NCI-H2081 (cell line): ENCODE measurements around the gene CRYL1.

Experiments
- DNase-seq, 2 experiments: peaks; one replicate each; lab custom pipeline; 2025; lab: John Stamatoyannopoulos, UW

Gene CRYL1

DNA sequence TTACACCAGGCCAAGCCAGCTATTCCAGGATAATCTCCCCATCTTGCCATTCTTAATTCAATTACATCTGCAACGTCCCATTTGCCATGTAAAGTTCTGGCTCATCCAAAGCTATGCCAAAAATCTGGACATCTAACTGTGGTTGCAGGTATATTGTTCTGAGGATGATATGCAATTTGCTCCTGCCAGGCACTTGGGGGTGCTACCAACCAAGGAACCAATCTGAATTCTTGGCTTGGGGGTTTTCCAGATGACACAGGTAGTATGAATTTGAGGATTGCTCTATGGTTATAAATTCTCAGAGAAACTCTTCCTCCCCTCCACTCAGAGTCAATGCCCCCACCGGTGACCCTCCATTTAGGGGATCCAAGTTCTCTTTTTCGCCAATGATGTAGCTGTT lies 33.0 kb downstream of the CRYL1 start:
- peak; percentile 5 for DNase-seq

DNA sequence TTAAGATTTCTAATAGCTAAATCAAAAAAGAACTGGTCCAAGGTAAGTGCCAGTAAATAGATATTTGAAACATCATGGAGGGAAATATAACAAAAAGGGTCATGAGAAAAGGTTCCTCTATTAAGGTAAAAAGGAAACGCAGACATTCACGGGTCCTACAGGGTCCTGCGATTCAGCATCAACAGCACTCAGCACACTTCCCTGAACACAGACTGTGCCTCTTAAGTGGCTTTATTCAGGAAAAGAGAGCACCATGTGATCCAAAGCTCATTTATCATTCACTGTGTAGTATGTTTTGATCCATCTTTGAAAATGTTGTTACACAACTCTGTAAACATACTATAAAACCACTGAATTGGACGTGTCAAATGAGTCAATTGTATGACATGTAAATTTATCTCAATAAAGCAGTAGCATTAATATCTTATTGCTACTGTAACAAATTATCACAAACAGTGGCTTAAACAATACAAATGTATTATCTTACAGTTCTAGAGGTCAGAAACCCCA lies 33.7 kb downstream of the CRYL1 start:
- no peak for DNase-seq

DNA sequence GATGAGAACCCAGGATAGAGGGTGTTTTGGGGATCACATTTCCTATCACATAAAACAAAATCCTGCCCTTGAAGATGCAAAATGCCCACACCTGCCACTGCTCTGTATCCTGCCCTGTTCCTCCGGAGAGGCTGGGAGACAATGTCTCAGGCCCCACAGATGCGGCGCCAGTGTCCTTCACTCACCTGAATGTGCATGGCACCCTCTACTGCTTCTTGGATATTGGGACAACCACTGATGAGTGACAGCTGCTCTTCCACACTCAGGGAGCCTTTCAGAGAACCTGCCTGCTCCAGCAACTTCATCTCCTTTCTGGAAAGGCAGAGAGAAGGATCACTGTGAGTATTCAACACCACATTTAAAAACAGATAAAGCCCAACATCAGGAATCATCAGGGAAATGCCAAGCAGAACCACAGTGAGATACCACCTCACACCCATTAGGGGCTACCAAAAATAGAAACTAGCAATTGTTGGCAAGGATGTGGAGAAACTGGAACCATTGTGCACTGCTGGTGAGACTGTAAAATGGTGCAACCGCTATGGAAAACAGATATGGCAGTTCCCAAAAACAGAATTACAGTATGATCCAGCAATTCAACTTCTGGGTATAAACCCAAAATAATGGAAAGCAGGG lies 36.4 kb downstream of the CRYL1 start:
- DNase-seq, result no peak

DNA sequence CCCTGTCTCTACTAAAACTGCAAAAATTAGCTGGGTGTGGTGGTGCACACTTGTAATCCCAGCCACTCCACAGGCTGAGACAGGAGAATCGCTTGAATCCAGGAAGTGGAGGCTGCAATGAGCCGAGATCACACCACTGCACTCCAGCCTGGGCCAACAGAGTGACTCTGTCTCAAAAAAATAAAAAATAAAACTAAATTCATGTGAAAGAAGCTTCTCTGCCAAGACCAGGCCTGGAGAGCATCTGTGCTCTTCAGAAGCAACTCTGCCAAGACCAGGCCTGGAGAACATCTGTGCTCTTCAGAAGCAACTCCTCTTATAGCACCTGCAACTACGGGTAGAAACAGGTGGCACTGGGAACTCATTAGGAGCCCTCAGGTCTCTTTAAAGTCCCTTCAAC lies 37.7 kb downstream of the CRYL1 start:
- no peak for DNase-seq

DNA sequence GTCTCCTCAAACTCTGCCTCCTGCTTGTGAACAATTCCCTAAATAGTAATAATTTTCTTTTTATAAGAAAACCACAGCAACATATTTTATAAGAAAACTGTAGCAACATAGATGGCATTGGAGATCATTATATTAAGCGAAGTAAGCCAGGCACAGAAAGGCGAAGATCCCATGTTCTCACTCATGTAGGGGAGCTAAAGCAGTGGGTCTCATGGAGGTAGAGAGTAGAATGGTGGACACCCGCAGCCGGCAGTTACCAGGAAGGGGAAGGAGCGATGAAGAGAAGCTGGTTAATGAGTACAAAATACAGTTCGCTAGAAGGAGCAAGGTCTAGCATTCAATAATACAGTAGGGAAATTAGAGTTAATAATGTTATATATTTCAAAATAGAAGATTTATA lies 42.9 kb downstream of the CRYL1 start:
- DNase-seq, result no peak

DNA sequence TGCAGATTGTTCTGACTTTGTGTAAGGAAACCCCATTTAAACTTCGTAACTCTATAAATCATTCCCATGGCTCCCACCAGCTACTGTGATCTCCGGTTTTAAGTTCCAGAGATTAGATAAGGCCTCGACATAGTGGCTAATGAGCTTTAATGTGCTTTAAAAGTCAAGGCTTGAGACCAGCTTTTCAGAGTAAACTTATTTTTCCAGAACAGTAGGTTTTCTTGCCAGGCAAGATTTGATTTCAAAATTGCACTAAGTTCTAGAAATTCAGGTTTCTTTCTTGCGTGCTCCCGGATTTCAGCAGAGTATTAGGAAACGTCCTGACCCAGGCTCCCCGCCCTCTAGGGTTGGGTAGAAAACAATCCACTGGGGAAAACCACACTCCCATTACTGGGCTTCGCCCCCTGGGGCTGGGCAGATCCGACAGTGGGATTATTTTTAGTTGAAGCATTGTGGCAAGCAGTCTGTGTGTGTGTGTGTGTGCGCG lies 43.3 kb downstream of the CRYL1 start:
- DNase-seq, result no peak

DNA sequence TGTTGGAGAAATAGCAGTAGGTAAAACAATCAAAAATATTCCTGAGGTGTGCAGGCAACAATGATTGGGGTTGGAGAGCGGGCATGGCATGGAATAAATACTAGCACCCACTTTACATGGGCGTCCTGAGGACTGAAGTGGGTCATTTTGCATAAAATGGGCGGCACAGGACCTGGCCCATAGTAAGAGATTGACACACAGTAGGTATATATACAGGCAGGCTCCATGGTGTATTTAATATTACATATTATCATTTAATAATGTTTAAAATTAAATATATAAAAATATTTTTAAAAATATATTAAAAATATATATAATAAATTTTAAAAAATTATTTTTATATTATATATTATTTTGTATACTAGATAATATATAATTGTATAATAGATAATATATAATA lies 48.3 kb downstream of the CRYL1 start:
- no peak for DNase-seq

DNA sequence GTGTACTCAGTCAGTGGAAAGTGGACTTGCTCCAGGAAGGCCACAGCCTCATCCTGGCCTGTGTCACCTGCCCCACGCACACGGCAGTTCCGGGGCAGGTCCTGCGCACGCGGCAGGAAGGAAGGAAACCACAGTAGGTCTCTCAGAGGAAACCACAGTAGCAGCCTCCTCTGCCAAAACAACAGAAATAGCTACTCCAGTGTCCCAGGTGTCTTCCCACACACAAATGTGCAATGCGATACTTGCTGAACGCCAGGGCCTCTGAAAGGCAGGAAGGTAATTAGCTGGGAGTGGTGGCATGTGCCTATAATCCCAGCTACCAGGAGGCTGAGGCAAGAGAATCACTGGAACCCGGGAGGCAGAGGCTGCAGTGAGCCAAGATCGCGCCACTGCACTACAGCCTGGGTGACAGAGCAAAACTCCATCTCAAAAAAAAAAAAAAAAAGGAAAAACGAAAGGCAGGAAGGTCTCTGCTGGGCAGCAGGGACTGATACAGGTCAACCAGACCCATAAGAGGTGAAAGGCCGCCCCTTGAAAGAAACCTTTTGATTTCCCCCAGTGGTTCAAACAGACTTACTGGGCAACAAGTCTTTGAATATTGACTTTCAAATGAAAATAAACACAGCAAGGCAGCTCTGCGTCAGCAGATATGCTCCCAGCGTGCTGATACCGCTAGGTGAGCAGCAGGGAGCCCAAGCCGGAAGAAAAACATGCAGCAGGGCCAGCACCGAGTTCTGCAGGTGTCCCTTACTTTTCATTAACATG lies 49.5 kb downstream of the CRYL1 start:
- no peak for DNase-seq

DNA sequence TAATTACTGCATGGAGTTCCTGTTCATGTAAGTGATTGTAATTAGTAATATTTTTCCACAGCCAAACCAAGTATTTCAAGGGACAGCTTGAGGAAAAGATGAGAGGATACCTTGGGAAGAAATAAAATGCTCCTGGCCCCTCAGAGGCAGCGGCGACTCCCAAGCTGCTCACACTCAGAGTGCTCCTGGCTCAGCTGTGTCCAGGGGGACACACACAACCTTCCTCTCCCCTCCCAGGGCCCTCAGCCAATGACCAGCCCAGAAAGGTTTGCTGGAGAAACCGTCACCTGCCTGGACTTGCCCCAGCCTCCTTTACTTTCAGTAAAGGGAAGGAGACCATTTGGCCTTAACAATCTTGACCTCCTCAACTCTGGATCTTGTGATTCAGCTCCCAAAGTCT lies 51.1 kb downstream of the CRYL1 start:
- no peak for DNase-seq

DNA sequence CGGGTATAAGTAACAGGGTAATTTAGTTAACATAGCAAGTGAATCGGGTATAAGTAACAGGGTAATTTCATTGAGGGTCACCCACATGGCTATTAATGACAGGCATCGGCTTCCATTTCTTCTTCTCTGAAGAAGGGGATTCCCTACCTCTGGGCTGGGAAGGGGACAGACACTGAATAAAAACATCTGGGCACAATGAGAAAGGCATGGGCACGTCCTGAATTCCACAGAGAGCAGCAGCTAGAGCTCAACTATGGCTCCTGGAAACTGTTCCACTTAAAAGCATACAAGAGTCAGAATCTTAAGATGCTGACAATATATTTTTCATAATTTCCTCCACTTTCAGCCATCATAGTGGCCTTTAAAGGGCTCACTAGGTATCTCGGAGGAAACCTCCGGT lies 51.8 kb downstream of the CRYL1 start:
- DNase-seq, result no peak

DNA sequence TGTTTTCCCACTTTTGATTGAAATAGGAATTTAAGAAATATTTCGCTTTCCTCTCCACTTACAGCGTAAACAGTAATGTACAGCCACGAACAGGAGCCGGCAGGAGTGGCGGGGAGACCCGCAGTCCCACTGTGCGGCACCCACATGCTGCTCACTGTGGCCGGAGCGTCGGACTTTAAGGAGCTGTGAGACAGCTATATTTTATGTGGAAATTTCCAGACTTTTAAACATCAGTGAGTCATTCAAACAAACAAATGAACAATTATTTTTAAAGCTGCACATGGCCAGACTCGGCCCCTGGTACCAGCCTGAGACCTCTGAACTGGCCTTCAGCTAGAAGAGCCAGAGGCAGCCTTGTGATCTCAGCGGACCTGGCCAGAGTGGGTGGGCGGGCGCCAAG lies 52.5 kb downstream of the CRYL1 start:
- no peak for DNase-seq

DNA sequence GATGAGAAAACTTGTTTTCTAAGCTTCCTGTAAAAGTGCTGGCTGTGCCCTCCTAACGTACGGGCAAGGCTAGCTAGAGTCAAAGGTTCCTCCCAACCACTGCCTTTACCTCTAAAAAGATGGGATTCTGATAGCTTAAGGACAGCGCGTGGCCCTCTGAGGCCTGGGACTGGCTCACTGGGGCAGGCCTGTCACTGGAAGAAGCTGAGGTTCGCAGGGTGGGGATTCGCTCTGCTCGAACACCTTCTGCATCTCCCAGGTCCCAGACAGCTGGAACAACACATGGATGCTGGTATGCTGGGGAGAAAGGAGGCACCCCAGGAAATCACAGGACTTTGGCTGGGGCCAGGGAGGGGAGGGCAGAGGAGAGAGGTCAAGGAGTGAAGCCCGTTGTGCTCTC lies 53.1 kb downstream of the CRYL1 start:
- no peak for DNase-seq

DNA sequence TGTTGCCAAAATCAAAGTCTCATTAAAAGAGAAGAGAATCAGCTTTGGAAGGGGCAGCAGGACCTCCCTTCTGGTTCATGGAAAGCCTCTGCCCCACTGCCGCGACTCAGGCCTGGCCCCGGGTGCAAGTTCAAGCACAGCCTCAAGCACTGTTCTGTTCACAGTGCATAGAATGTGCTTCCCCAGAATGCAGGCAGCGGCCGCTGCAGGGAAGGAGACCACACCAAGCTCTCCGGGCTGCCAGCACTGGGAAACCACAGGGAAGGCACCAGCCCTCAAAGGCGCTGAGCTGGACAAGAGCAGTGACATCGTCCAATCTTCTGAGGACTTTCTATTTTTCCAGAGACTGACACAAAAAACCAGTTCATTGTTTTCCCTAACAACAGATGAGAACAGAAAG lies 55.5 kb downstream of the CRYL1 start:
- DNase-seq, result no peak

DNA sequence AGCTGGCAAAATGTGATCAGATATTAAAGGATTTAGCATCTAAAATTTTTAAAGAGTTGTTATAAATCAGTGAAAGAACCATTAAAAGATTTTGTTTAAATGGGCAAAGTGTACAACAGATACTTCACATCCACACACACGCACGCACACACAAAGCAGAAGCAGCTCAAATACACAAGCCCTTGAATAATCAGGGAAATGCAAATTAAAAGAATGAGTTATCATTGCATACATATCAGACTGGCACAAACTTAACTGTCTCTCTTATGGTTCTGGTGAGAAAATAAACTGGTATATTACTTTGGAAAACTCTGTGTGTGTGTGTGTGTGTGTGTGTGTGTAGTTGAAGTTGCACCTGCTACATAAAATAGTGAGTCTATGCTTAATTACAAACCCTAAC lies 59.3 kb downstream of the CRYL1 start:
- DNase-seq, result no peak

DNA sequence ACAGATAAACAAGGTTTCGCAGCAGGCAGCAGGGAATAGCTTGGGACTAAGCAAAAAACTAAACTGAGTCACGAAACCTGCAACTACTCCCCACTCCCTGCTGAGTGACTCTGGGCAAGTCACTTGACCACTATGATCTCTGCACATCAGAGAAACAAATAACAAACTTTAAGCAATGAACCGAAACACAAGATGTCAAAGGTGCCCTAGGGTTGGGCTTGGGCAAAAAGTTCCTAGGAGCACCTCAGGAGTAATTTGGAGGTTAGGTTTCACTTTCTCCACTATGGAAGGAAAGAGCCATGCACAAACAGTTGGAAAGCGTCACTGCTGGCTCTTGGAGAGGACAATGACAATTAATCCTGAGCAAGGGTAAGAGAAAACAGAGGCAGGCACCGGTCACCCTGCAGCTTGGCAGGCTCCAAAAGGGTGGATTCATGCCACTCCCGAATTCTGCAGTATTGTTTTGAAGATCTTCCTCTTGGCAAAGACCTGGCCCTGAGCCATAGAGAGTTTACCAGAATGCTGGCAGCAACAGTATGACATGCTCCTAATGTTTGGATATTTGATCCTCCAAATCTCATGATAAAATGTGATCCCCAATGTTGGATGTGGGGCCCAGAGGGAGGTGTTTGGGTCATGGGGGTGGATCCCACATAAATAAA lies 60.3 kb downstream of the CRYL1 start:
- DNase-seq, result no peak

DNA sequence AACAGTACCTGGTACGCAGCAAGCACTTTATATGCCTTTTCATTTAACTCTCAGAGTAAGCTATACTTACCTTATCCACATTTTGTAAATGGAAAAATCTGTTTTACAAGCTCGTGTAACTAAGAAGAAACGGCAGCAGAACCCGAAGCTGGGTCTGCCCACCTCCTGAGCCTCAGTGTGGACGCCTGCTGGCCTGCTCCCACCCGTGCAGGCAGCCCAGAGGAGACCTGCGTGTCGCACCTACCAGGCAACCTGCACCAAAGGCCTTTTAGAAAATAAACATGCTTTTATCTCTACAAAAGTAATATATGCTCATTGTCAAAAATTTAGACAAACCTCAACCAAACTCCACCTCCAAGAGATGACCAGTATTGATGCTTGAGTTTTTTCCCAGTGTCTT lies 62.7 kb downstream of the CRYL1 start:
- DNase-seq, result no peak

DNA sequence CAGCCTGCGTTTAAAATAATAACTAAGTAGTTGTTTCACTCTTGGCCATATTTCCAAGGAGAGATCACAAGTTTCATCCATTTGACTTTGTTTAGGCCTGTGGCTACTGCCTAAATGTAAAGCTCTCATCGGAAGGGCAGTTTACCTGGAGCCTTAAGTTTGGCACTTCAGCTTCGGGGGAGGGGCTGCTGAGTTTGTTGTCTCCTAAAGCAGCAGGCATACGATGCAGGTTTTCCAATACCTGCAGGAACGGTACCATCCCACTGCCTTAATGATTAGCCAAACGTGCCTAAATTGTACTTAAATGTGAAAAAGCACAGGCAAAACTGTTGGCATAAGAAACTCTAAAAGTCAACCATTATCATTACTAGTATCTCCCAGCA lies 63.1 kb downstream of the CRYL1 start:
- DNase-seq, result no peak

DNA sequence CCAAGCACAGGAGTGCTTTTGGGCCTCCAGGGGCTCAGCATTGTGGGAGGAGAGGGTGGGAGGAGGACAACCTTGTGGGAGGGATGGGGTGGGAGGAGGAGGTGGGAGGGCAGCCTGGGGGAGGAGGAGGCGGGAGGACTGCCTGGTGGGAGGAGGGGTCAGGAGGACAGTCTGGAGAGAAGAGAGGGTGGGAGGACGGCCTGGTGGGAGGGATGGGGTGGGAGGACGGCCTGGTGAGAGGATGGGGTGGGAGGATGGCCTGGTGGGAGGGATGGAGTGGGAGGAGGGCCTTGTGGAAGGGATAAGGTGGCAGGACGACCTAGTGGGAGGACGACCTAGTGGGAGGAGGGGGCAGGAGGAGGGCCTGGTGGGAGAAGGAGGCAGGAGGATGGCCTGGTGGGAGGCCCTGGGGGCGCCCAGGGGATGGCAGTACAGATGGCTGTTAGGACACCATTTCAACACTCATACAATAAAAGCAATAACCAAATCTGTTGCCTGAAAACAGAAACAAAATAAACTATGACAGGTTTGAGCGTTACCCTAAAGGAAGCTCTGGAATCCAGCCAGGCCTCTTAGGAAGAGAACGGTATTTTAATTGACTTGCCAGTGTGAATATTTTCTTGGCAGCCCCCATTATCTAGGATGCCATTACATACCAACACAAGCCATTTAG lies 63.7 kb downstream of the CRYL1 start:
- DNase-seq, result no peak

DNA sequence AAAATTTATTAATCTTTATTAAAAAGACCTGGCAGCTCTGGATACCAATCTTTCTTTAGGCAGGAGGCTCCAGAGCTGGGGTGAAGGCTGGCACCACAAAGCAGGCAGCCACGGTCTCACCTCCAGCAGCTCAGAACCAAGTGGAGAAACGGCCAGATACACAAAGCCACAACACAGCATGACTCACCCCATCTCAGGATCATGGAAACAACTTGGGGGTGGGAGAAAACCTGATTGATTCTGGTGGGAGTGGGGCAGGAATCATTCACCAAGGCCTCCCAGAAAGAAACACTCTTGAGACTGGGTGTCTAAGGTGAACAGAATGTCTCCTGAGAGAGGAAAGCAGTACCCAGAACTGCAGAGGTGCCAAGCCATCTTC lies 64.2 kb downstream of the CRYL1 start:
- no peak for DNase-seq

DNA sequence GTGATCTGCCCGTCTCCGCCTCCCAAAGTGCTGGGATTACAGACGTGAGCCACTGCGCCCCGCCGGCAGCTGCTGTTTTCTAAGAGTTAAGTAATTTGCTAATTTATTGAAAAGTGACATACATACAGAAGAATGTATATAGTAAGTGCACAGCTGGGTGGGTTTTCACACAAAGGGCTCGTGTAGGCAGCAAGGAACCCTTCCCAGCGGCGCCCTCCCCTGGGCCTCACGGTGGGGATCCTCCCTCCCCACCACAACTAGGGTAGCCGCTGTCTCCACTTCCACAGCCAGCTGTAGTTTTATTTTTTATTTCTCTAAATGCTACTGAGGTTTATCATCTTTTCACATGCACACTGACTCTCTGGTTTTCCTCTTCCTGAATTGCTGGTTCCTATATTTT lies 64.9 kb downstream of the CRYL1 start:
- no peak for DNase-seq

DNA sequence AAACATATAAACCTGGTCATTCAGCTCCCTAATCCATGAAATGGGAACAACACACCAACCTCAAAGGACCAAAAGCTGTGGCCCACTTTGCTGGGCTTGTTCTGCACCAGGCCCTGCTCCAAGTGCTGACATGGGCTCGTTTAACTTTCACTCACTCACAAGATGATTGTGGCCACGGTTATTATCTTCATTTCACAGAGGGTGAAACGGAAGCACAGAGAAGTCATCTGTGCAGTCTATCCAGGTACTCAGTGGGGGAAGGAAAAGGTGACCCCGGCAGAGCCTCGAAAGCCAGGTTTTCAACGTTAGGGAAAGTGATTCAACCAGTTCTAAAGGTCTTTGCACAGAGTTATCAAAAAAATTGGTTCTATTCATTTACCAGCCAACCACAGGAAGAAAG lies 68.0 kb downstream of the CRYL1 start:
- DNase-seq, result no peak

DNA sequence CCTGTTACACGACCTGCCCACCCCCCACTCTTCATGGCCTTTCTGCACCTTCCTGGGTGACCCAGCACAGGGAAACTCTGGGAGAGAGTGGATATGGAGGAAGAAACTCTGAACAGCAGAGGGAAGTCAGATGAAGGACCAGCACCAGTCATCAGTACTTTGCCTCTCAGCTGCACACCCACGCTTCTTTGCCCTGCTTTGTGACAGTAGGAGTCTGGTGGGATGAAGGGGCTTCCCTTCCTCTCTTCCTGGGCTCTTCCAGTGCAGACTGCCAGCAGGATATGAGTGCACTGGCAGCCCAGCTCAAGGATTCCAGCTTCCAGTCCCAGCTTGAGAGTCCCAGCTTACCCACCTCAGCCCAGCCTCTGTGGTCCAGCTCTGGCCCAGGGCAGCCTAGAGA lies 68.9 kb downstream of the CRYL1 start:
- no peak for DNase-seq

DNA sequence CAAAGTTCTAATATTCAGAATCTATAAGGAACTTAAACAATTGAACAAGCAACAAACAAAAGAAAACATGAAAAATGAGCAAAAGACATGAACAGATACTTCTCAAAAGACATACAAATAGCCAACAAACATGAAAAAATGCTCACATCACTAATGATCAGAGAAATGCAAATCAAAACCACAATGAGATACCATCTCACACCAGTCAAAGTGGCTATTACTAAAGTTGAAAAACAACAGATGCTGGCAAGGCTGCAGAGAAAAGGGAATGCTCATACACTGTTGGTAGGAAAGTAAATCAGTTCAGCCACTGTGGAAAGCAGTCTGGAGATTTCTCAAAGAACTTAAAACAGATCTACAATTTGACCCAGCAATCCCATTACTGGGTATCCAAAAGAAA lies 74.3 kb downstream of the CRYL1 start:
- no peak for DNase-seq
